ENCODE measurements around the gene RPL38.

Gene RPL38

DNA sequence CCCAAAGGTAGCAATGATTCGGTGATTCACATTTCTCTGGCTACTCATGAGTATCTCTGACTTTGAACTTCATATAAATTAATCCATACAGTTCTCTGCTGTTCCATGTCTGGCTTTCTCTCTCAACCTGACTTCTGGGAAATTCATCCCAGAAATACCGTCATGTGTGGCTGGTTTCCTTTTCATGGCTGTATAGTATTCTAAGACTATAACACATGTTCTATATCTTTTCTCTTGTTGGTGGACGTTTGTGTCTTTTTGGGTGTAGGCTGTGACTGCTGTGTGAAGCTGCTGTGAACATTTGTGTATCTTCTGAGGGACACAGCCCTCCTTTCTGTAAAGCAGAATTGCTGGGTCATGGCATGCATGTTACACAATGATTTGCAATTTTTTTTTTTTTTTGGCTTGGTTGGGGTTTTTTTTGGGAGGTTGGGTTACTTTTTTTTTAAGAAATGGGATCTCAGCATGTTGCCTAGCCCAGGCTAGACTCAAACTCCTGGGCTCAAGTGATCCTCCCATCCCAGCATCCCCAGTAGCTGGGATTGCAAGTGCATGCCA, 16.2 kb downstream of the RPL38 start:
- Histone ChIP-seq H3K27me3 (ENCODE audit: control insufficient read depth, low read length) (no peaks in the 10 kb centered on the region), H3F3A (ENCODE audit: control insufficient read depth, insufficient read depth) (no peaks in the 10 kb centered on the region), H3K4me2 (ENCODE audit: low read length) (no peak overlapping the region), H3K27ac (ENCODE audit: low read depth, low read length) (no peak overlapping the region), H3K9me2 (replicated peaks; ENCODE audit: control insufficient read depth, low read length) (no peaks in the 10 kb centered on the region), H3K4me1 (ENCODE audit: control insufficient read depth, low read length) (peaks cover 25% of the 10 kb centered on the region), H3K79me2 (ENCODE audit: control insufficient read depth, low read length) (0 out of 2 replicates have a peak, but pooled peaks cover 2% of the 10 kb centered on the region), H4K20me1 (ENCODE audit: control insufficient read depth, insufficient read depth, low read depth, low read length) (no peaks in the 10 kb centered on the region; the same call in 1 of the 2 replicates), H3K36me3 (ENCODE audit: control insufficient read depth, low read length) (0 out of 2 replicates have a peak, but pooled peaks cover 2% of the 10 kb centered on the region), H3K4me3 (ENCODE audit: low read length) (no peak overlapping the region), H3K9me3 (ENCODE audit: control insufficient read depth, insufficient read depth, low read length) (no peaks in the 10 kb centered on the region)
- TF ChIP-seq EZH2phosphoT487 (IDR thresholded peaks at IDR 0.05; ENCODE audit: borderline replicate concordance, low read length), result no peak
- TF ChIP-seq, protein P1, sequence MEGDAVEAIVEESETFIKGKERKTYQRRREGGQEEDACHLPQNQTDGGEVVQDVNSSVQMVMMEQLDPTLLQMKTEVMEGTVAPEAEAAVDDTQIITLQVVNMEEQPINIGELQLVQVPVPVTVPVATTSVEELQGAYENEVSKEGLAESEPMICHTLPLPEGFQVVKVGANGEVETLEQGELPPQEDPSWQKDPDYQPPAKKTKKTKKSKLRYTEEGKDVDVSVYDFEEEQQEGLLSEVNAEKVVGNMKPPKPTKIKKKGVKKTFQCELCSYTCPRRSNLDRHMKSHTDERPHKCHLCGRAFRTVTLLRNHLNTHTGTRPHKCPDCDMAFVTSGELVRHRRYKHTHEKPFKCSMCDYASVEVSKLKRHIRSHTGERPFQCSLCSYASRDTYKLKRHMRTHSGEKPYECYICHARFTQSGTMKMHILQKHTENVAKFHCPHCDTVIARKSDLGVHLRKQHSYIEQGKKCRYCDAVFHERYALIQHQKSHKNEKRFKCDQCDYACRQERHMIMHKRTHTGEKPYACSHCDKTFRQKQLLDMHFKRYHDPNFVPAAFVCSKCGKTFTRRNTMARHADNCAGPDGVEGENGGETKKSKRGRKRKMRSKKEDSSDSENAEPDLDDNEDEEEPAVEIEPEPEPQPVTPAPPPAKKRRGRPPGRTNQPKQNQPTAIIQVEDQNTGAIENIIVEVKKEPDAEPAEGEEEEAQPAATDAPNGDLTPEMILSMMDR (IDR thresholded peaks at IDR 0.05; ENCODE audit: low read depth, low read length, poor library complexity, severe bottlenecking), result no peak

DNA sequence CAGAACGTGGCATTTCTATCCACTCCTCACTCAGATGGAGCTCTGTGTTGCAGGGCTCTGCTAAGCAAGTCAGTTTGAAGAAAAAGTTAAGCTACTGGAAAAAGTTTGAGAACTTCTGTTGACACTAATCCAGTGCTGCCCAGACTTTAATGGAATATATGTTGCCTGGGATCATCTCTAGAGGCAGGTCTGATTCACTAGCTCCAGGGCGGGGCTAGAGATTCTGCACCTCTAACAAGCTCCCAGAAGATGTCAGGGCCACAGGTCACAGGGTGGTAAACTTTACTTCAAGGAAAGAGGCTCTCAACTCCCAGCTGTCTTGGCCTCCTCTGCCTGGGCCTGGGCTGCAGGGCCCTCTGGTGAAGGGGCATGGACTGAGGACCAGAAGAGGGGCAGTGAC, 16.7 kb downstream of the RPL38 start:
- TF ChIP-seq, protein P1 (IDR thresholded peaks at IDR 0.05; ENCODE audit: low read depth, low read length, poor library complexity, severe bottlenecking), result no peak
- no peak for TF ChIP-seq EZH2phosphoT487 (IDR thresholded peaks at IDR 0.05; ENCODE audit: borderline replicate concordance, low read length)
- Histone ChIP-seq H3K36me3 (ENCODE audit: control insufficient read depth, low read length) (0 out of 2 replicates have a peak, but pooled peaks cover 2% of the 10 kb centered on the region), H3K9me2 (replicated peaks; ENCODE audit: control insufficient read depth, low read length) (no peaks in the 10 kb centered on the region), H3K4me3 (ENCODE audit: low read length) (no peak overlapping the region), H4K20me1 (ENCODE audit: control insufficient read depth, insufficient read depth, low read depth, low read length) (no peaks in the 10 kb centered on the region; the same call in 1 of the 2 replicates), H3K79me2 (ENCODE audit: control insufficient read depth, low read length) (0 out of 2 replicates have a peak, but pooled peaks cover 2% of the 10 kb centered on the region), H3K4me1 (ENCODE audit: control insufficient read depth, low read length) (peaks cover 19% of the 10 kb centered on the region), H3K27ac (ENCODE audit: low read depth, low read length) (no peak overlapping the region), H3K4me2 (ENCODE audit: low read length) (no peak overlapping the region), H3K27me3 (ENCODE audit: control insufficient read depth, low read length) (no peaks in the 10 kb centered on the region), H3F3A (ENCODE audit: control insufficient read depth, insufficient read depth) (no peaks in the 10 kb centered on the region), H3K9me3 (ENCODE audit: control insufficient read depth, insufficient read depth, low read length) (no peaks in the 10 kb centered on the region)

GRCh38 chr17:74220946-74221818, 17.7 kb downstream of the RPL38 start:
- Histone ChIP-seq H3K4me1 (ENCODE audit: control insufficient read depth, low read length) (peaks cover 10% of the 10 kb centered on the region), H3K79me2 (ENCODE audit: control insufficient read depth, low read length) (no peaks in the 10 kb centered on the region), H3K4me3 (ENCODE audit: low read length) (no peak overlapping the region), H3K9me3 (ENCODE audit: control insufficient read depth, insufficient read depth, low read length) (no peaks in the 10 kb centered on the region), H3K27me3 (ENCODE audit: control insufficient read depth, low read length) (no peaks in the 10 kb centered on the region), H4K20me1 (ENCODE audit: control insufficient read depth, insufficient read depth, low read depth, low read length) (no peaks in the 10 kb centered on the region), H3K27ac (ENCODE audit: low read depth, low read length) (no peak overlapping the region), H3F3A (ENCODE audit: control insufficient read depth, insufficient read depth) (no peaks in the 10 kb centered on the region), H3K4me2 (ENCODE audit: low read length) (no peak overlapping the region), H3K36me3 (ENCODE audit: control insufficient read depth, low read length) (no peaks in the 10 kb centered on the region), H3K9me2 (replicated peaks; ENCODE audit: control insufficient read depth, low read length) (no peaks in the 10 kb centered on the region)
- TF ChIP-seq, protein P1 (IDR thresholded peaks at IDR 0.05; ENCODE audit: low read depth, low read length, poor library complexity, severe bottlenecking), result no peak
- TF ChIP-seq EZH2phosphoT487 (IDR thresholded peaks at IDR 0.05; ENCODE audit: borderline replicate concordance, low read length), result no peak

All from DOHH2 (cell line).